ENCODE data around the gene TAF5L.
"Not testable (repeated sequence)": the region's sequence is repeated elsewhere in the genome, so short reads cannot be mapped to it uniquely, and the experiment has no call there.

Gene TAF5L

DNA sequence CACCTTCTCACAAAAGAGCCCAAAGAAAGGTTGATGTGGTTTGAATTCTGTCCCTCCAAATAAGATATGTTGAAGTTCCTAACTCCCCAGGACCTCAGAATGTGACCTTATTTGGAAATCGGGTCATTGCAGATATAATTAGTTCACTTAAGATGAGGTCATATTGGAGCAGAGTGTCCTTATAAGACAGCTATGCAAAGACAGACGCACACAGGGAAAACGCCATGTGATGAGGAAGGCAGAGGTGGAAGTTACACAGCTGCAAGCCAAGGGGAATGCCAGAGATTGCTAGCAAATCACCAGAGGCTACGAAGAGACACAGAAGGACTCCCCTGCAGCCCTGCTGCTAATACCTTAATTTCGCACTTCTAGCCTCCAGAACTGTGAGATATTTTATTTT lies 62.2 kb downstream of the TAF5L start:
- DNase-seq = no peak

DNA sequence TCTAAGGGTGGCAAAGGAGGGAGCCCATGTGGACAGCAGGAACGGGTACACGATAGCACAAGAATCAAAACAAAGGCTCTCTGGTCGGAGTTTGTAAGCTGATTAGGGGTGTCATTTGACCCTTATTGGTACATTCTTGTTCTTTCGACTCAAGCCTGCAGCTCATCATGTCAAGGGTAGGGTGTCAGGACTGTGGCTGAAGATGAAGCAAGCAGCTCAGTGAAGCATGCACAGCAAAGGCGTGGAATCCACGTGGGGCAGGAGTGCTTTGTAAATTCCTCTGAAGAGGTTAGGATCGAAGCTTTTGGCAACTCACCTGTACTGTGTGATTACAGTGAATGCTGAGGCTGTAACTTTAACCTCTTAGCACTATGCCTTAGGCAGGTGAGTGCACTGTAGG lies 62.7 kb downstream of the TAF5L start:
- DNase-seq = no peak

DNA sequence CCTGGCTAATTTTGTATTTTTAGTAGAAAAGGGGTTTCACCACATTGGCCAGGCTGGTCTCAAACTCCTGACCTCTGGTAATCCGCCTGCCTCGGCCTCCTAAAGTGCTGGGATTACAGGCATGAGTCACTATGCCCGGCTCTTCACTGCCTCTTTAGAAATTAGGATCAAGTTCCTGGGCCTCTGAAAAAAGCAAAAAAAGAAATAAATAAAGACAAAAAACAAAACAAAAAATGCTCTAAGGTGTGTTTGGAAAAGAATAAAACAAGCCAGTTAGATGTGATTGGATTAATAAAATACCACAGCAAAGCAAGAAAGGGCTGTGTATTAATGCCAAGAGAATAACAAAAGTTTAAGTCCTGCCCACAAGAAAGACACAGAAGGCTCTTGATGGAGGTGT lies 63.2 kb downstream of the TAF5L start:
- no peak for DNase-seq

DNA sequence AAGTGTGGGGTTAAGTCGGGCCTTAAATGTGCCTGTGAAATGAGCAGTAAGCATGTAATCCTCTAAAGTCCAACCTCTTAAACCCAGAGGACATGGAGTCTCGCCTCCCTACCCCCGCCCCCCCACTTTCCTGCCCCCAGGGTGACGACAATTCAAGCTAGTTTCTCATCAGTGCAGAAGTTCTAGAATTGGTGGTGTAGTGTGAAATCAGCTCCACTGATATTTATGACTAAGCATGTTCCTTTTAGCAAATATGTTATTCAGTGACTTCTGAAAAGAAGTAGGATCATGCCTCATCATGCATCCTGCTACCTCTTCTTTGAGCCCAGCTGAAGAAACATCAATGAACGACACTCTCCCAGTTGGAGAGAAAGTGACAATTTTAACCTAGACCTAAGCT lies 64.8 kb downstream of the TAF5L start:
- no peak for DNase-seq

DNA sequence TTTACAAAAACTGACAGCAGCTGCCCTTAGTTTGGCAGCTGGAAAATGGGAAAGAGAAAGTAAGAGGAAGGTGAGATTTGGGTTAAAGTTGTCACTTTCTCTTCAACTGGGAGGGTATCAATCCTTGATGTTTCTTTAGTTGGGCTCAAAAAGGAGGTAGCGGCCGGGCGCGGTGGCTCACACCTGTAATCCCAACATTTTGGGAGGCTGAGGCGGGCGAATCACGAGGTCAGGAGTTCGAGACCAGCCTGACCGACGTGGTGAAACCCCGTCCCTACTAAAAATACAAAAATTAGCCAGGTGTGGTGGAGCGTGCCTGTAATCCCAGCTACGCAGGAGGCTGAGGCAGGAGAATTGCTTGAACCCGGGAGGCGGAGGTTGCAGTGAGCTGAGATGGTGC lies 65.8 kb downstream of the TAF5L start:
- DNase-seq = not testable (repeated sequence)

DNA sequence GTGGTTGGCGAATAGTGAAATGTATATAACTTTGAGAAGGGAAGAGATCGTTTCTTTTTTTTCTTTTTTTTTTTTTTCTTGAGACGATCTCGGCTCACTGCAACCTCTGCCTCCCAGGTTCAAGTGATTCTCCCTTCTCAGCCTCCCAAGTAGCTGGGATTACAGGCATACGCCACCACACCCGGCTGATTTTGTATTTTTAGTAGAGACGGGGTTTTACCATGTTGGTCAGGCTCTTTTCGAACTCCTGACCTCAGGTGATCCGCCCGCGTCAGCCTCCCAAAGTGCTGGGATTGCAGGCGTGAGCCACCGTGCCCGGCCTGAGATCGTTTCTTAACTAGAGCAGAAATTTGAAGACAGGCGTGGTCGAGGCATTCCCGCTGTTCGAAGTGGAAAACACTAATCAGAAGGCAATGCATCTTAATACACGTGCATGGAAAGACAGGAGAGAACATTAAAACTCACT lies 66.6 kb downstream of the TAF5L start:
- not testable (repeated sequence) for DNase-seq

DNA sequence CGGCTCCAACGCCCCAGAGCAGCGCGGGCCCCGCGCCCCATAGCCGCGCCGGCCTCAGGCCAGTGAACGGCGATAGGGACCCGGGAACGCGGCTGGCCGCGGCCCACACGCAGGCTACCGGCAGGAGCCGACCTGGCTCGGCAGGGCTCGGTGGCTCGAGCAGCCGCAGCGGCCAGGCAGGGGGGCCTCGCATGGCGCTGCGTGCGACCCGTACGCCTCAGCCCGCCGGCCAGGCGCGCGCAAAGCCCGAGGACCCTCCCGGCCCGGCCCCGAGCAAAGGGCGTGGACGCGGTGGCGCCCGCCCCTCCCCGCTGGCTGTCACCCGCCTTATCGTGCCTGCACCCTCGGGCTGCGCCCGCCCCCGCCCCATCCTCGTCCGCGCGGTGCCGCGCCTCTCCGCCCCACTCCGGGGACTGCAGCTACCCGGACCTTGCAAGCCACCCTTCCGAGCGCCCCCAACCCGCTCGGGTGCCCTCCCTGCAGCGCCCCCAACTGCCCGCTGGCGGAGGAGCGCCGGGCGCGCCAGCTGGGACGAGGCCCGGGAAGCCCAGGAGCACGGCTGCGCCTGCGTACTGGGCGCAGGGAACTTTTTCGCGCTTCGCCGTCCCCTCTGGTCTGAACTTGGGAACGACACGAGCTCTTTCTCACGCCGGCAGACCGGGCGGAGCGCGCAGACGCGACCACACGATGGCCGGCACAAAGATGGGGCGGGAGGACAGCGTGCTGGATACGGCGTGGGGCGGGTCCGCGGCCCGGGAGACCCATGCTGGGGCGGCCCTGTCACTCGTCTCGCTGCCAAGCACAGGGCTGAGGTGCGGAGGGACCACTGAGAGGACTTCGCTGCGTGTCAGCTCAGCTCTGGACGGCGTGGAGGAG lies 67.2 kb downstream of the TAF5L start, which contains the start of gene ABCB10:
Gene ABCB10, minus strand, starts transcription at position 248 of the 876 bp plus-strand sequence. Its CDS starts 55 bp downstream, at position 193.
- peak; percentile 96 for DNase-seq

DNA sequence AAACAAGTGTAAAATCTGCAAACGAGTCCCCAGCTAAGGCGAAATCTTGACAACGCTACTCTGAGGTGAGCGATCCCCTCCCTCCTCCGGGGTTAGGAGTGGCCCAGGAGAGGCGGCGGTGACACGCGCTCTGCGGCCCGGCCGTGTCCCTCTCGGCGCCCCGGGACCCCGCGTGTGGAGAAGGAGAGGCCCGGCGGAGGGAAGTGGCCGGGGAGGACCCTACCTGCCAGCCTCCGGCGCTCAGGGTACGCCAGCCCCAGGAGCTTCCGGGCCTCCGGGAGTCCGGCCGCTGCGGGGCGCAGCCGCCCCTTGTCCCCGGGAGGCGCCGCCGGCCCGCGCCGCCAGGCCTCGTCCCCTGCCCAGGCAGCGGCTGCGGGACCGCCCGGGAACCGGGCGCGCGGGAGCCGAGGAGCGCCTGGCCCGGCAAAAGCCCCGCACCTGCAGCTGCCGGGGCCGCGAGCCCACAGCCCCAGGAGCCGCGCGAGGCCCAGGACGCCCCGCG lies 68.0 kb downstream of the TAF5L start:
- no peak for DNase-seq

DNA sequence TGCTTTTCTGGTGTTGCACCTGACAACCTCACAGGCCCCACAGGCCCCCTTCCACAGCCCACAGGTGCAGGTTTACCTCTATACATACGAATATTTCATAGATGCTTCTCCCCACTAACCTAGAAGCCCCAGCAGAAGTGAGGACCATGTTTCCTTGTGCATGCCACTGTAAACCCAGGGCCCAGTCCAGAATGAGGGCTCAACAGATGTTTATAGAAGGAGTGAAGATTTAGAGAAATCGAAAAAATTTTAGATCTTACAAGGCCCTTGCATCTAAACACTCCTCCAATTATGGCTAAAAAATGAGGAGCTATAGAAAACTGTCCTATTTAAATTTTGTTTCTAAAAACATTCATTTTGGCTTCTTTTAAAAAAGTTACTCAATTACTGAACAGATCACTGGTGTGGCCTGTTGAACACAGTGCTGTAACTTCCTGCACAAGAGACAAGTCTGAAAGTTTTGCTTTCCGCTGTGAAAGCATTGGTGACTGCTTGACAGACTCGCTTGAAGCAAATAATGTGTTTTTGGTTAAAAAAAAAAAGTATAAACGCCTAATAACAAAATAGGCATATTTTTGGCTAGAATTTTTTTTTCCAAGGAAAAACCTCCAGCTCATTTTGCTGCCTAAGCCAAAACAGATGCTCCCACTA lies 68.6 kb downstream of the TAF5L start:
- no peak for DNase-seq

DNA sequence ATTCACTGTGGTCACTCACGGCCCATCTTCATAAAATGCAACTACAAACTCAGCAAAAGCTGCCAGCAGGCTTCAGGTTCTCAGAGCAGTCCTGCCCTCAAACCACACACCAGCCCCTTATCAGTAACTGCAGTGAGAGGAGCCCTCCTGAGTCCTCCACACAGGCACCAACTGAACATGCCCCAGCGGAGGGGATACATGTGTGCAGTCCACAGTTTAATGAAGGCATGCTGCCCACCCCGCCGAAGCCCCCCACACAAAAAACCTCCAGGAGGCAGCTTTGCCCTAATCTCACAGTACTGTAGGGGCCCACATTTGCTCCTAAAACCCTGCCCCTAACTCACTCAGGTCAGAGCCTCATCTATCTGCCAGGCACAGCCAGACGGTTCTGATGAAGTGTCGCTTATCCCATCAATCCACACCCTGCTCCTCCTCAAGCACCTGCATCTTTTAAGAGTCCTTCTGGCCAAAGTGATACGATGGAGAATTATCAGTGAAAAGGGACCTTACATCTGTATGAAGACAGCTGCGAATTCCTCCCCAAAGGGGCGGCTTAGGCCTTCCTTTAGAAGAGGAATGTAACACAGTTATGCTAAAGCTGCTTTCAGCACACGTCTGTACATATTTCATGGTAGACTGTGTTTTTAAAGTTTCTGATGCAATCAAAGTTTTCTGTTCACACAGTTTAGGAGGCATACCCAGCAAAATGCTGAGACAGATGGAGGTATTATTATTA lies 70.9 kb downstream of the TAF5L start:
- DNase-seq = no peak

DNA sequence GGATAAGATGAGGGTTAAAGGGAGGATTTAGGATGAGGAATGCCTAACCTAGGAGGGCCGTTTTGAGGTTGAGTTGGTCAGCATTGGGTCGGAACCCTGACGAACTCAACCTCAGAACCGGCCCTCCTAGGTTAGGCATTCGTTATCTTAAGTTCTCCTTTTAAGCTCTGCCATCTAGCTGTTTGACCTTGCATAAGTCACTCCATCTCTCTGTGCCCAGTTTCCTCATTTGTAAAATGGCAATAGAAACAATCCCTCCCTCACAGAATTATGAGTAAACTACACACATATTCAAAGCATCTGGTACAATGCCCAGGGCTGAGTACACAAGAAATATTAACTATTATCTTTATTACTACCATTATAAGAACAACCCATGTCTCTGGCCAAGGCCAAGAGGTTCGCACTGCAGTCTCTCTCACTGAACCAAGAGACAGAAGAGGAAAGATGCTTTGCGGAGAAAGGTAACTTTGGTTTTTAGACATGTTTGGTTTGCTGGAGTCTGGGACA lies 72.2 kb downstream of the TAF5L start:
- no peak for DNase-seq

DNA sequence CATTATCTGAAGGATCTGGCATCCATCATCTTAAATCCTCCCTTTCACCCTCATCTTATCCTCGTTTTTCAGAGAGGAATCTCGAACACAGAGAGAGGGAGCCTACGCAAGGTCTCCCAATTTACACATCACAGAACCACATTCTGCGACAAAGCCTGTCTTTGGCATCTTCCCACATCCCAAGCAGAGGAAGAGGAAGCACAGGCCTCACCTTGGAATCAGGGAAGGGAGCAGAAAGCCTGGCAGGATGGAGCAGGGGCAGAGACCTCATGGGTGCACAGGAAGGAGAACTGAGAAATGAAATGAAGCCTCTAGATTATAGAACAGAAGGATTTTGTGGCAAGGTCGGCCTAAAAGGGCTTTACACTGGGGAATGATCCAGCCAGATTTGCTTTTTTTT lies 73.2 kb downstream of the TAF5L start:
- DNase-seq = no peak

DNA sequence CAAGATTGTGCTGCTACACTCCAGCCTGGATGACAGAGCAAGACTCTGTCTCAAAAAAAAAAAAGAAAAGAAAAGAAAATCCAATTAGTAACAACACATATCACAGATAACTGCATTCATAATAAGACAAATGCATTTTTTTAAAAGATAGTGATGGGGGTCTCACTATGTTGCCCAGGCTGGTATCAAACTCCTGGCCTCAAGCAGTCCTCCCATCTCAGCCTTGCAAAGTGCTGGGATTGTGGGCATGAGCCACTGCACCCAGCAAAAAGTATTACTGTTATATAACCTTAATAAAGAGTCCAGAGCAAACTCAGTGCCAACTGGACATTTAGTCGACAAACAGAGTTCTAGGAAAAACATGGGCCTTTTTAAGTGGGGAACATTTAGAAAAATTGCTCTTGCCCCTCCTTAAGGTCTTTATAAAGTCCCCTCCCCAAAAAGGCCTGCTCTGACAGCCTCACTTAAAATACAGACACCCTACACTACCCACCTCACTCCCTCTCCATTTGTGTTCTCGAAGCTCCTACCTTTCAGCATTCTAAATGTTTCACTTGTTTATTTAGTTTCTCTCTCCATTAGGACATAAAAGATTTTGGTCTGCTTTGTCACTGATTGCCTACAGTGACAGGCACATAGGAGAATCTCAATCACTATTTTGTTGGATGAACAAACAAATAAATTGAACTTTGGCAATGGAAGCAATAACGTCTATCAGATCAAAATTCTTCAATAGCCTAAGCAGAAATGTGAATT lies 74.9 kb downstream of the TAF5L start:
- no peak for DNase-seq

DNA sequence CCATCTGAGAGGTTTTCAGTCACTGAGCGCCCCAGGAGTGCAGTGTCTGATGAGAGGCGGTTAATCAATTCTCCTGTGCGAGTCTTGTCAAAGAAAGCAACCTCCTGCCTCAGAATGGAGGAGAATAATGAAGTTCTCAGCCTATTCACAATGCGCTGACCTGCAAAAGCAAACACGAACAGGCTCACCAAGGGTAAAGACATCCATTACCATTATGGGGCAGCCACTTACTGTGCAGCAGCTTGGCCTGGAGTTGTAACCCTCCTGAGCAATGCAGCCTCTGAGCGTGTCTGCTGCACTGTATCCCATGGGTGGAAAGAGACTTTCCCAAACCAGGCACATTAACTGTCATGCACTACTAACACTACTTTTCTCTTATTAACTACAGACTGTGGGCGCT lies 78.4 kb downstream of the TAF5L start:
- DNase-seq = no peak

DNA sequence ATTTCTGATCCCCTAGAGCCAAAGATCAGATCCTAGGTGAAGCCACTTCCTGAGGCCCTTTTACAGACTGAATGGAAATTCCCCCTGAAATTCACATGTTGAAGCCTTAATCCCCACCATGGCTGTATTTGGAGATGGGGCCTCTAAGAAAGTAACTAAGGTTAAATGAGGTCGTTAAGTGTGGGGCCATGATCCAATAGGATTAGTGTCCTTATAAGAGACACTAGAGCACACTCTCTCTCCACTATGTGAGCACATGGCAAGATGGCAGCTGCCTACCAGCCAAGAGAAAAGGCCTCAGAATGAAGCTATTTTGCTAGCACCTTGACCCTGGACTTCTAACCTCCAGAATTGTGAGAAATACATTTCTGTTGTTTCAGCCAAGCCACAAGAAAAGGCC lies 81.3 kb downstream of the TAF5L start:
- DNase-seq = no peak

Data from NCI-H1694 treated with DMSO at 0.1 percent for 48 hours (cell line).